DOHH2 (cell line): ENCODE data around the gene MIEF1.

Source experiments
- H3F3A ChIP-seq: fragments of 200-600 bp; sonication (generic), shearing (Covaris generic); 2 replicates; pipeline ENCODE4 v1.6.0; 2016; ENCODE audit warnings: antibody characterized with exemption, mild to moderate bottlenecking; ENCODE audit not compliant: control insufficient read depth, insufficient read depth
- H3K27ac ChIP-seq: fragments of 200-600 bp; sonication (generic); 2 replicates; pipeline ENCODE4 v1.5.1; 2014; ENCODE audit warnings: low read depth, mild to moderate bottlenecking, low read length, moderate library complexity
- H3K27me3 ChIP-seq: fragments of 200-600 bp; sonication (generic); 2 replicates; pipeline ENCODE4 v1.6.1; 2014; ENCODE audit warnings: mild to moderate bottlenecking, low read length, mixed read lengths; ENCODE audit not compliant: control insufficient read depth
- H3K36me3 ChIP-seq: fragments of 200-600 bp; sonication (generic); 2 replicates; pipeline ENCODE4 v1.6.1; 2014; ENCODE audit warnings: mild to moderate bottlenecking, low read length, moderate library complexity, mixed read lengths; ENCODE audit not compliant: control insufficient read depth
- H3K4me1 ChIP-seq: fragments of 200-600 bp; sonication (generic); 2 replicates; pipeline ENCODE4 v1.6.1; 2014; ENCODE audit warnings: mild to moderate bottlenecking, low read length, mixed read lengths; ENCODE audit not compliant: control insufficient read depth
- H3K4me2 ChIP-seq: fragments of 200-600 bp; sonication (generic); 2 replicates; pipeline ENCODE4 v1.6.0; 2014; ENCODE audit warnings: mild to moderate bottlenecking, low read length, moderate library complexity
- H3K4me3 ChIP-seq: fragments of 200-600 bp; sonication (generic); 2 replicates; pipeline ENCODE4 v1.5.1; 2014; ENCODE audit warnings: mild to moderate bottlenecking, low read length, mixed read lengths
- H3K79me2 ChIP-seq: fragments of 200-600 bp; sonication (generic); 2 replicates; pipeline ENCODE4 v1.6.1; 2014; ENCODE audit warnings: mild to moderate bottlenecking, low read length, mixed read lengths; ENCODE audit not compliant: control insufficient read depth
- H3K9me2 ChIP-seq: fragments of 200-600 bp; sonication (generic); replicated peaks from 2 replicates; pipeline ENCODE4 v1.6.1; 2014; ENCODE audit warnings: mild to moderate bottlenecking, low read length, mixed read lengths; ENCODE audit not compliant: control insufficient read depth
- H3K9me3 ChIP-seq: fragments of 200-600 bp; sonication (generic); 2 replicates; pipeline ENCODE4 v1.6.1; 2014; ENCODE audit warnings: antibody characterized with exemption, low read length, mixed read lengths; ENCODE audit not compliant: control insufficient read depth, insufficient read depth
- H4K20me1 ChIP-seq: fragments of 200-600 bp; sonication (generic); 2 replicates; pipeline ENCODE4 v1.6.0; 2014; ENCODE audit warnings: low read depth, mild to moderate bottlenecking, antibody characterized with exemption, low read length, moderate library complexity; ENCODE audit not compliant: control insufficient read depth, insufficient read depth
- EZH2phosphoT487 ChIP-seq: fragments of 200-600 bp; sonication (generic); IDR thresholded peaks from 2 replicates; pipeline ENCODE4 v1.6.1; 2017; ENCODE audit warnings: borderline replicate concordance, mild to moderate bottlenecking, antibody characterized with exemption, low read length, moderate library complexity, mixed read lengths
- TF ChIP-seq, protein P1 (sequence below): fragments of 200-600 bp; sonication (generic); IDR thresholded peaks from one replicate; pipeline ENCODE4 v1.5.1; 2014; ENCODE audit warnings: antibody characterized with exemption, mild to moderate bottlenecking, low read depth, low read length; ENCODE audit not compliant: poor library complexity, severe bottlenecking

MIEF1 gene

DNA sequence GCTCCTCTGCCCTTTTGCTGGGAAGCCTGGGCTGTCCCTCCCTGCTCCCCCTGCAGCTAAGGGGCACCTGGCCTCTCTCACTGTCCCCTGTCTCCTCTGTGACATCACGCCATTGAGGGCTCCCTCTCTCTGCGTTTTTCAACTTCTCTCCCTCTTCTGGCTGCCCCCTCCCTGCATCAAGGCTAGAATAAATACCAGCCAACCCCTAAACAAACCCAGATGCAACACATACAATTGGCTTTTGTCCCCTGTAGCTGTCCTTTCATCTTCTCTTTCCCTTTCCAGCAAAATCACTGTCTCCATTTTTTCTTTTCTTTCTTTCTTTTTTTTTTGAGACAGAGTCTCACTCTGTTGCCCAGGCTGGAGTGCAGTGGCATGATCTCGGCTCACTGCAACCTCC is 3.3 kb upstream of the MIEF1 start:
- Histone ChIP-seq H3K36me3 (peaks cover 16% of the 10 kb centered on the region), H3K27ac (no peak overlapping the region), H3K9me3 (no peaks in the 10 kb centered on the region), H3K4me1 (peaks cover 37% of the 10 kb centered on the region), H3K27me3 (no peaks in the 10 kb centered on the region), H4K20me1 (no peaks in the 10 kb centered on the region), H3F3A (peaks cover 6% of the 10 kb centered on the region; the same call in 1 of the 2 replicates), H3K79me2 (peaks cover 17% of the 10 kb centered on the region), H3K9me2 (no peaks in the 10 kb centered on the region), H3K4me3 (no peak overlapping the region), H3K4me2 (no peak overlapping the region)
- no peak for TF ChIP-seq EZH2phosphoT487
- TF ChIP-seq, protein P1, sequence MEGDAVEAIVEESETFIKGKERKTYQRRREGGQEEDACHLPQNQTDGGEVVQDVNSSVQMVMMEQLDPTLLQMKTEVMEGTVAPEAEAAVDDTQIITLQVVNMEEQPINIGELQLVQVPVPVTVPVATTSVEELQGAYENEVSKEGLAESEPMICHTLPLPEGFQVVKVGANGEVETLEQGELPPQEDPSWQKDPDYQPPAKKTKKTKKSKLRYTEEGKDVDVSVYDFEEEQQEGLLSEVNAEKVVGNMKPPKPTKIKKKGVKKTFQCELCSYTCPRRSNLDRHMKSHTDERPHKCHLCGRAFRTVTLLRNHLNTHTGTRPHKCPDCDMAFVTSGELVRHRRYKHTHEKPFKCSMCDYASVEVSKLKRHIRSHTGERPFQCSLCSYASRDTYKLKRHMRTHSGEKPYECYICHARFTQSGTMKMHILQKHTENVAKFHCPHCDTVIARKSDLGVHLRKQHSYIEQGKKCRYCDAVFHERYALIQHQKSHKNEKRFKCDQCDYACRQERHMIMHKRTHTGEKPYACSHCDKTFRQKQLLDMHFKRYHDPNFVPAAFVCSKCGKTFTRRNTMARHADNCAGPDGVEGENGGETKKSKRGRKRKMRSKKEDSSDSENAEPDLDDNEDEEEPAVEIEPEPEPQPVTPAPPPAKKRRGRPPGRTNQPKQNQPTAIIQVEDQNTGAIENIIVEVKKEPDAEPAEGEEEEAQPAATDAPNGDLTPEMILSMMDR: no peak

DNA sequence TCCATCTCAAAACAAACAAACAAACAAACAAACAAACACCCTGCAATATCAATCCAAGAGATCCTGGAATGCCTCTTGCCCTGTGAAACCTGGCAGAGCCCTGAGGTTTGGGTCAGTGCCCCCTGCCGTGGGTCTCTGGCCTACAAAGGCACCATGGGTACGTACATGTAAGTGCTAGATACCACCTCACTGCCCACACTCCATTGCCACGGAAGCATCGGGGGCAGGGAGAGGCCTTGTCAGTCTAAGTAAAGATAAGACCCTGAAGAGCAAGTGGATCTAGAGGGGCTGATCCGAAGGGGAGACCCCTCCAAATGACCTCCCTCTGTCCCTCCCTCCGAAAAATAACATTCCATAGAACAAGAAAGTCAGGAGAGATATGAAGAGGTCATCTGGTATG is 2.0 kb upstream of the MIEF1 start:
- H3K4me3 ChIP-seq: no peak overlapping the region
- TF ChIP-seq EZH2phosphoT487: no peak
- TF ChIP-seq, protein P1: no peak
- peaks cover 29% of the 10 kb centered on the region for H3K36me3 ChIP-seq
- H3K9me3 ChIP-seq: no peaks in the 10 kb centered on the region
- H3K27ac ChIP-seq: no peak overlapping the region
- peaks cover 38% of the 10 kb centered on the region for H3K4me1 ChIP-seq
- no peak overlapping the region for H3K4me2 ChIP-seq
- no peaks in the 10 kb centered on the region for H3K27me3 ChIP-seq
- H3F3A ChIP-seq: 0 out of 2 replicates have a peak, but pooled peaks cover 4% of the 10 kb centered on the region
- no peaks in the 10 kb centered on the region for H4K20me1 ChIP-seq
- H3K79me2 ChIP-seq: peaks cover 30% of the 10 kb centered on the region
- no peaks in the 10 kb centered on the region for H3K9me2 ChIP-seq

DNA sequence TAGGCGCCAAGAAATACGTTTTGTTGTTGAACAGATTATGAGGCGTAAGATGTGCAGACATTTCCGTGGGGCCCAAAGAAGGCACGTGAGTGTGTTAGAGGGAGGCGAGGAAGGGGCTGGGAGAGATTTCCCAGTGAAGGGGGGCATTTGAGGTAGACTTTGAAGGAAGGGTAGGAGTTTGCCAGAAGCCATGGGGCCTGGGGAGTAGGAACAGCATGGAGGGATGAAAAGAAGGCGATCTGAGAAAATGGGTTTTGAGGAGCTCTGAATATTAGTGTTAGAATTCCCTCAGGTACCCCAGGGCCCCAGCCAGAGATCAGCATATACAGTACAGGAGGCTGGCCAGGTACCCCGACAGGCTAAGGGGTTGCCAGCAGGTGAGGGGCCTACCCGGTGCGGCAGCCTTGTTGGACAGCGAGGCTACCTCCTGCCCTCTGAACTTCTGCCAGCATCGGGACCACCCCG is 414 bp upstream of the MIEF1 start:
- TF ChIP-seq, protein P1: no peak
- no peak for TF ChIP-seq EZH2phosphoT487
- Histone ChIP-seq H3K4me3 (peak overlapping the region; percentile 96), H3K27ac (no peak overlapping the region), H3K9me2 (no peaks in the 10 kb centered on the region), H3K9me3 (no peaks in the 10 kb centered on the region), H3K27me3 (no peaks in the 10 kb centered on the region), H3K4me2 (peak overlapping the region; percentile 91), H3F3A (no peaks in the 10 kb centered on the region), H3K4me1 (peaks cover 23% of the 10 kb centered on the region), H4K20me1 (no peaks in the 10 kb centered on the region; the same call in 1 of the 2 replicates), H3K79me2 (peaks cover 46% of the 10 kb centered on the region), H3K36me3 (peaks cover 45% of the 10 kb centered on the region)
